Calu3 (cell line): ENCODE results near the gene PLA1A. TPM values are rescaled to one million over a fixed set of nuclear protein-coding genes. Genes with fewer than 3 reads are reported as not detected.

Experiments
- BruUV-seq: library from RNA; stranded (reverse); fragments of 400-500 nt; replicated peaks from 2 replicates; lab custom pipeline; 2021; lab: Mats Ljungman, UMichigan
- CTCF ChIA-PET: fragments of 300-600 bp; sonication (Branson Sonifier 250); formaldehyde crosslinking; loops from one replicate; lab custom pipeline; 2022; ENCODE audit warnings: antibody characterized with exemption; lab: Charles Lee
- DNase-seq: peaks from one replicate; pipeline ENCODE4 v3.0.0; 2022
- H3K27ac Mint-ChIP-seq: one replicate; pipeline ENCODE4 v1.8.0; 2022; ENCODE audit warnings: mixed read lengths; ENCODE audit not compliant: unreplicated experiment
- H3K27me3 Mint-ChIP-seq: one replicate; pipeline ENCODE4 v1.8.0; 2022; ENCODE audit warnings: mixed read lengths; ENCODE audit not compliant: unreplicated experiment
- H3K36me3 Mint-ChIP-seq: one replicate; pipeline ENCODE4 v1.8.0; 2022; ENCODE audit warnings: mild to moderate bottlenecking, moderate library complexity, mixed read lengths; ENCODE audit not compliant: insufficient read depth, unreplicated experiment
- H3K4me1 Mint-ChIP-seq: one replicate; pipeline ENCODE4 v1.8.0; 2022; ENCODE audit warnings: mild to moderate bottlenecking, low read depth, mixed read lengths; ENCODE audit not compliant: unreplicated experiment
- H3K4me3 Mint-ChIP-seq: one replicate; pipeline ENCODE4 v1.8.0; 2022; ENCODE audit warnings: mild to moderate bottlenecking, low read depth, moderate library complexity, mixed read lengths; ENCODE audit not compliant: unreplicated experiment
- H3K9me3 Mint-ChIP-seq: one replicate; pipeline ENCODE4 v1.8.0; 2022; ENCODE audit warnings: low read depth, mixed read lengths; ENCODE audit not compliant: unreplicated experiment
- intact Hi-C: fragments of 100-400 bp; cut with micrococcal nuclease; formaldehyde crosslinking; loops from one replicate; pipeline ENCODE4 v1.10.0; 2022; ENCODE audit not compliant: unreplicated experiment
- total RNA-seq: library from RNA; stranded (reverse); gene quantifications from 2 replicates; pipeline ENCODE4 v1.2.3, GENCODE V29; 2022
- TF ChIP-seq, protein P1 (sequence below): fragments of 200-600 bp; IDR thresholded peaks from one replicate; pipeline ENCODE4 v1.8.0; 2022; ENCODE audit warnings: antibody characterized with exemption; ENCODE audit not compliant: unreplicated experiment

The PLA1A gene
- total RNA-seq, 1 experiment from 2014 or later: 0.99 TPM

DNA sequence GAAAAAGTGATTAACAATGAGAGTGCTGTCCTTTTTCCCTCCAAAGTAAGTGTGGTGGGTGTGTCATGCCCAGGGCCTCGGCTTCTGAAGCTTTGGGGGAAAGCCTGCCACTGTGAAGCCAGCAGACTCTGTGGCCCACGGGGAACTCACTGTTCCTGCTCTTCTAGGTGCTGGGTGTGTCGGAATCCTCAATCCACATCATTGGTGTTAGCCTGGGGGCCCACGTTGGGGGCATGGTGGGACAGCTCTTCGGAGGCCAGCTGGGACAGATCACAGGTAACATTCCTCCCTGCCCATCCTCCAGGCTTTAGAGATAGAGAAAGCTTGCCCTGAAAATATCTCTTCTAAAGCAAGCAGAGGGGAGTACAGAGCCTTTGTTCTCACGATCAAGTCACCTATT is 11.6 kb downstream of the PLA1A start:
- no peak overlapping the region for H3K27ac Mint-ChIP-seq
- intact Hi-C loops: no loop called here
- CTCF ChIA-PET: interaction anchor here (1.5 kb wide), 1 partner anchor 16 kb away, joined by 3 read pairs; no protein-coding TSS in a partner anchor
- H3K27me3 Mint-ChIP-seq: peaks cover 53% of the 10 kb centered on the region
- no peaks in the 10 kb centered on the region for H3K36me3 Mint-ChIP-seq
- H3K4me1 Mint-ChIP-seq: no peaks in the 10 kb centered on the region
- TF ChIP-seq, protein P1, sequence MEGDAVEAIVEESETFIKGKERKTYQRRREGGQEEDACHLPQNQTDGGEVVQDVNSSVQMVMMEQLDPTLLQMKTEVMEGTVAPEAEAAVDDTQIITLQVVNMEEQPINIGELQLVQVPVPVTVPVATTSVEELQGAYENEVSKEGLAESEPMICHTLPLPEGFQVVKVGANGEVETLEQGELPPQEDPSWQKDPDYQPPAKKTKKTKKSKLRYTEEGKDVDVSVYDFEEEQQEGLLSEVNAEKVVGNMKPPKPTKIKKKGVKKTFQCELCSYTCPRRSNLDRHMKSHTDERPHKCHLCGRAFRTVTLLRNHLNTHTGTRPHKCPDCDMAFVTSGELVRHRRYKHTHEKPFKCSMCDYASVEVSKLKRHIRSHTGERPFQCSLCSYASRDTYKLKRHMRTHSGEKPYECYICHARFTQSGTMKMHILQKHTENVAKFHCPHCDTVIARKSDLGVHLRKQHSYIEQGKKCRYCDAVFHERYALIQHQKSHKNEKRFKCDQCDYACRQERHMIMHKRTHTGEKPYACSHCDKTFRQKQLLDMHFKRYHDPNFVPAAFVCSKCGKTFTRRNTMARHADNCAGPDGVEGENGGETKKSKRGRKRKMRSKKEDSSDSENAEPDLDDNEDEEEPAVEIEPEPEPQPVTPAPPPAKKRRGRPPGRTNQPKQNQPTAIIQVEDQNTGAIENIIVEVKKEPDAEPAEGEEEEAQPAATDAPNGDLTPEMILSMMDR: no peak
- H3K4me3 Mint-ChIP-seq: no peak overlapping the region
- DNase-seq: no peak
- no peaks in the 10 kb centered on the region for H3K9me3 Mint-ChIP-seq
- no TSS peak for BruUV-seq

DNA sequence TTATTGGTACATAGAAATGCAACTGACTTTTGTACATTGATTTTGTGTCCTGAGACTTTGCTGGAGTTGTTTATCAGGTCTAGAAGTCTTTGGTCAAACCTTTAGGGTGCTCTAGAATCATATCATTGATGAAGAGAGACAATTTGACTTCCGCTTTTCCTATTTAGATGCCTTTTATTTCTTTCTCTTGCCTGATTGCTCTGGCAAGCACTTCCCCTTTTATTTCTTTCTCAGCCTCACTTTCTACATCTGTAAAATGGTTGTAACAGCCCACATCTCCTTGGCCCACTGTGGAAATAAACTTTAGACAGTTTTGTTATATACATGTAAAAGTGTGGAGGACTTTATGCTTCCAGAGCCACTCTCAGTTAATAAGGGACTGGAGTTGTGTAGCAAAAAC is 14.0 kb downstream of the PLA1A start:
- CTCF ChIA-PET: no interaction called here
- TF ChIP-seq, protein P1: no peak
- no TSS peak for BruUV-seq
- Mint-ChIP-seq H3K4me3 (no peak overlapping the region), H3K36me3 (no peaks in the 10 kb centered on the region), H3K9me3 (no peaks in the 10 kb centered on the region), H3K4me1 (no peaks in the 10 kb centered on the region), H3K27ac (no peak overlapping the region), H3K27me3 (peaks cover 39% of the 10 kb centered on the region)
- no peak for DNase-seq
- intact Hi-C loops: no loop called here

DNA sequence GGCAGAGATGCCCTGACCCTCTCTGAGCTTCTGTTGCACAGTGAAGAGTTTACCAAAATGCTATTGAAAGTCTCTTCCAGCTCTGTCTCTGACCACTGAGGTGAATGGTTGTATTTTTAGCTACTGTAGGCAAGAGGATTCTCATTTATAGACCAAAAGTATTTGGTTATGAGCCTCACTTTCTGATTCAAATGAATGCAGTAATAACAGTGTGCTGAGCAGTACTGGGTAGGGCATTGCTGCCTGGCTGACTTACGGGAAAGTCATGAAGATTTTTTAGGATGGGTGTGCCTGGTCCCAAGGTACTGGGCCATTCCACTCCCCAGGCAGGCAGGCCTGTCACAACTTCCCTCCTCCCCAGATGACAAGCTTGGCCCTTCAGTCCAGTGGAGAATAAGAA is 15.5 kb downstream of the PLA1A start:
- Mint-ChIP-seq H3K27ac (no peak overlapping the region), H3K27me3 (peaks cover 24% of the 10 kb centered on the region), H3K4me1 (no peaks in the 10 kb centered on the region), H3K9me3 (no peaks in the 10 kb centered on the region), H3K36me3 (no peaks in the 10 kb centered on the region), H3K4me3 (no peak overlapping the region)
- DNase-seq: no peak
- TF ChIP-seq, protein P1: no peak
- intact Hi-C loops: no loop called here
- no TSS peak for BruUV-seq
- CTCF ChIA-PET: no interaction called here

DNA sequence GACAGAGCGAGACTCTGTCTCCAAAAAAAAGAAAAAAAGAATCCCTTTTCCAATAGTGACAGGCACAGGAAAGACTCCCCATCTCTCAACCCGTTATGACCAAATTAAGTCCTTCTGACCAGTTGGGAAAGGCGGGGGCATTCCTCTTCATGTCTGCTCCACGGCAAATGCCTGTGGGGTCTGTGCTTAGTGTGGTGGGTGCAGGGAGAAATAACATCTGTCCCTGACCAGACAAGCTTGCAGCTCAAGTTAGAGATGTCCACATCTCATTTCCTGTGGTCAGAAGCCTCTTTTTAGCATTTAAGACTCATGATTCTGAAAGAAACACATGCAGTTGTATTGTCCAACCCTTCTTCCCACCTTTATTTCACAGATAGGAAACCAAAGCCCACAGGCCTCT is 16.2 kb downstream of the PLA1A start:
- BruUV-seq: no TSS peak

More for the DNA sequence above, 16.2 kb downstream of the PLA1A start:
- no peak for DNase-seq
- Mint-ChIP-seq H3K9me3 (no peaks in the 10 kb centered on the region), H3K27ac (no peak overlapping the region), H3K36me3 (no peaks in the 10 kb centered on the region), H3K27me3 (peaks cover 22% of the 10 kb centered on the region), H3K4me1 (peaks cover 2% of the 10 kb centered on the region), H3K4me3 (no peak overlapping the region)
- CTCF ChIA-PET: no interaction called here
- TF ChIP-seq, protein P1: no peak
- intact Hi-C loops: no loop called here
